DMS 273 (cell line): Measurements from ENCODE around the gene ROR1.
"Not testable (repeated sequence)": the region's sequence is repeated elsewhere in the genome, so short reads cannot be mapped to it uniquely, and the experiment has no call there.

Source experiments
- DNase-seq: peaks from one replicate; lab custom pipeline; 2025; ENCODE audit not compliant: unreplicated experiment; lab: John Stamatoyannopoulos, UW

ROR1 gene

GRCh38 chr1:64087768-64088167 is 314.0 kb downstream of the ROR1 start:
- DNase-seq, result no peak

- DNase-seq, result no peak
These were observed 316.6 kb downstream of the ROR1 start for GRCh38 chr1:64090436-64090835.

- no peak for DNase-seq
These were observed 319.1 kb downstream of the ROR1 start for GRCh38 chr1:64092851-64093371.

- no peak for DNase-seq
These were observed 320.1 kb downstream of the ROR1 start for GRCh38 chr1:64093941-64094340.

GRCh38 chr1:64095832-64096231 is 322.0 kb downstream of the ROR1 start:
- DNase-seq, result no peak

- no peak for DNase-seq
These were observed 324.0 kb downstream of the ROR1 start for GRCh38 chr1:64097859-64098258.

GRCh38 chr1:64098436-64098835 is 324.6 kb downstream of the ROR1 start:
- DNase-seq, result no peak

- no peak for DNase-seq
These were observed 325.2 kb downstream of the ROR1 start for GRCh38 chr1:64098846-64099582.

- no peak for DNase-seq
These were observed 327.0 kb downstream of the ROR1 start for GRCh38 chr1:64100791-64101190.

GRCh38 chr1:64104585-64104984 is 330.8 kb downstream of the ROR1 start:
- DNase-seq, result not testable (repeated sequence)

GRCh38 chr1:64107118-64107519 is 333.3 kb downstream of the ROR1 start:
- DNase-seq, result no peak

GRCh38 chr1:64107632-64108031 is 333.8 kb downstream of the ROR1 start:
- DNase-seq, result no peak

GRCh38 chr1:64110924-64111777 is 337.3 kb downstream of the ROR1 start:
- DNase-seq, result no peak

GRCh38 chr1:64111787-64112186 is 338.0 kb downstream of the ROR1 start:
- no peak for DNase-seq

- DNase-seq, result no peak
These were observed 338.5 kb downstream of the ROR1 start for GRCh38 chr1:64112281-64112680.

GRCh38 chr1:64114012-64114525 is 340.3 kb downstream of the ROR1 start:
- no peak for DNase-seq

- DNase-seq, result no peak
These were observed 342.7 kb downstream of the ROR1 start for GRCh38 chr1:64116537-64116936.

GRCh38 chr1:64117492-64117891 is 343.7 kb downstream of the ROR1 start:
- no peak for DNase-seq

GRCh38 chr1:64121766-64122385 is 348.1 kb downstream of the ROR1 start:
- DNase-seq, result no peak

GRCh38 chr1:64122588-64122987 is 348.8 kb downstream of the ROR1 start:
- no peak for DNase-seq

GRCh38 chr1:64124704-64125440 is 351.1 kb downstream of the ROR1 start:
- no peak for DNase-seq
